ENCODE results near the gene EXD2.

EXD2 gene

DNA sequence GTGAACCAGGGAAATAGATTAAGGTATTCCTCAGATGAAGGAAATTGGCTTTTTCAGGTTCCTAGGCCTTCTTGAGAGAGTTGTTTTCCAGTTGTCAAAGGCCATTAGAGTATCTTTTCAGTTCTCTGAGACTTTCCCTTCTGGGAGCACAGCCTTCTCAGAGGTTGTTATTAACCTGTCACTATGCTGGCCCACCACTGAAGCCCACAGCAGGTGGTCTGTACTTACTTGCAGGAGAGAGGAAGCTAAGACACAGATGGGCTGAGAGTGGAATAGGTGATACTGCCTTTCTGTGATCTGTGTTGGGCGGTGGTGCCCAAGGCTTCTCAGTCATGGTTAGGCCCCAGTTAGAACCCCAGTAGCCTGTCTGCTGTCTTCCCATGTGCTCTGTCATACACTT lies 45.8 kb downstream of the EXD2 start:
- H3K27me3 ChIP-seq (ENCODE audit: insufficient read depth, poor library complexity, severe bottlenecking) = no peaks in the 10 kb centered on the region
- H3K27ac ChIP-seq (replicated peaks) = no peak overlapping the region
- H3K4me3 ChIP-seq (replicated peaks; ENCODE audit: insufficient read depth, low read length) = no peak overlapping the region
- no peak for DNase-seq (ENCODE audit: low read depth in 1 of 2, low spot score in 1 of 2)
- no peak for TF ChIP-seq POLR2AphosphoS5 (IDR thresholded peaks at IDR 0.05; ENCODE audit: low read depth)
- TF ChIP-seq SPI1 (IDR thresholded peaks at IDR 0.05; ENCODE audit: borderline replicate concordance, low read depth) = no peak
- TF ChIP-seq, protein P1, sequence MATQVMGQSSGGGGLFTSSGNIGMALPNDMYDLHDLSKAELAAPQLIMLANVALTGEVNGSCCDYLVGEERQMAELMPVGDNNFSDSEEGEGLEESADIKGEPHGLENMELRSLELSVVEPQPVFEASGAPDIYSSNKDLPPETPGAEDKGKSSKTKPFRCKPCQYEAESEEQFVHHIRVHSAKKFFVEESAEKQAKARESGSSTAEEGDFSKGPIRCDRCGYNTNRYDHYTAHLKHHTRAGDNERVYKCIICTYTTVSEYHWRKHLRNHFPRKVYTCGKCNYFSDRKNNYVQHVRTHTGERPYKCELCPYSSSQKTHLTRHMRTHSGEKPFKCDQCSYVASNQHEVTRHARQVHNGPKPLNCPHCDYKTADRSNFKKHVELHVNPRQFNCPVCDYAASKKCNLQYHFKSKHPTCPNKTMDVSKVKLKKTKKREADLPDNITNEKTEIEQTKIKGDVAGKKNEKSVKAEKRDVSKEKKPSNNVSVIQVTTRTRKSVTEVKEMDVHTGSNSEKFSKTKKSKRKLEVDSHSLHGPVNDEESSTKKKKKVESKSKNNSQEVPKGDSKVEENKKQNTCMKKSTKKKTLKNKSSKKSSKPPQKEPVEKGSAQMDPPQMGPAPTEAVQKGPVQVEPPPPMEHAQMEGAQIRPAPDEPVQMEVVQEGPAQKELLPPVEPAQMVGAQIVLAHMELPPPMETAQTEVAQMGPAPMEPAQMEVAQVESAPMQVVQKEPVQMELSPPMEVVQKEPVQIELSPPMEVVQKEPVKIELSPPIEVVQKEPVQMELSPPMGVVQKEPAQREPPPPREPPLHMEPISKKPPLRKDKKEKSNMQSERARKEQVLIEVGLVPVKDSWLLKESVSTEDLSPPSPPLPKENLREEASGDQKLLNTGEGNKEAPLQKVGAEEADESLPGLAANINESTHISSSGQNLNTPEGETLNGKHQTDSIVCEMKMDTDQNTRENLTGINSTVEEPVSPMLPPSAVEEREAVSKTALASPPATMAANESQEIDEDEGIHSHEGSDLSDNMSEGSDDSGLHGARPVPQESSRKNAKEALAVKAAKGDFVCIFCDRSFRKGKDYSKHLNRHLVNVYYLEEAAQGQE (IDR thresholded peaks at IDR 0.05; ENCODE audit: insufficient replicate concordance, low read depth) = no peak
- no peak for TF ChIP-seq GABPA (IDR thresholded peaks at IDR 0.05; ENCODE audit: low read depth)
- TF ChIP-seq, protein P2, sequence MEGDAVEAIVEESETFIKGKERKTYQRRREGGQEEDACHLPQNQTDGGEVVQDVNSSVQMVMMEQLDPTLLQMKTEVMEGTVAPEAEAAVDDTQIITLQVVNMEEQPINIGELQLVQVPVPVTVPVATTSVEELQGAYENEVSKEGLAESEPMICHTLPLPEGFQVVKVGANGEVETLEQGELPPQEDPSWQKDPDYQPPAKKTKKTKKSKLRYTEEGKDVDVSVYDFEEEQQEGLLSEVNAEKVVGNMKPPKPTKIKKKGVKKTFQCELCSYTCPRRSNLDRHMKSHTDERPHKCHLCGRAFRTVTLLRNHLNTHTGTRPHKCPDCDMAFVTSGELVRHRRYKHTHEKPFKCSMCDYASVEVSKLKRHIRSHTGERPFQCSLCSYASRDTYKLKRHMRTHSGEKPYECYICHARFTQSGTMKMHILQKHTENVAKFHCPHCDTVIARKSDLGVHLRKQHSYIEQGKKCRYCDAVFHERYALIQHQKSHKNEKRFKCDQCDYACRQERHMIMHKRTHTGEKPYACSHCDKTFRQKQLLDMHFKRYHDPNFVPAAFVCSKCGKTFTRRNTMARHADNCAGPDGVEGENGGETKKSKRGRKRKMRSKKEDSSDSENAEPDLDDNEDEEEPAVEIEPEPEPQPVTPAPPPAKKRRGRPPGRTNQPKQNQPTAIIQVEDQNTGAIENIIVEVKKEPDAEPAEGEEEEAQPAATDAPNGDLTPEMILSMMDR (IDR thresholded peaks at IDR 0.05; ENCODE audit: insufficient read depth, low read length) = no peak

DNA sequence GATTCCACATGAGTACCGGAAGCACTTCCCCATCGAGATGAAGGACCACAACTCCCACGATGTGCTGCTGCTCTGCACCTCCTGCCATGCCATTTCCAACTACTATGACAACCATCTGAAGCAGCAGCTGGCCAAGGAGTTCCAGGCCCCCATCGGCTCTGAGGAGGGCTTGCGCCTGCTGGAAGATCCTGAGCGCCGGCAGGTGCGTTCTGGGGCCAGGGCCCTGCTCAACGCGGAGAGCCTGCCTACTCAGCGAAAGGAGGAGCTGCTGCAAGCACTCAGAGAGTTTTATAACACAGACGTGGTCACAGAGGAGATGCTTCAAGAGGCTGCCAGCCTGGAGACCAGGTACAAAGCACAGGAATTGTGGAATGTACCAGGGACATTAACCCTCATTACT lies 46.3 kb downstream of the EXD2 start:
- no peak for DNase-seq (ENCODE audit: low read depth in 1 of 2, low spot score in 1 of 2)
- no peaks in the 10 kb centered on the region for H3K27me3 ChIP-seq (ENCODE audit: insufficient read depth, poor library complexity, severe bottlenecking)
- H3K4me3 ChIP-seq (replicated peaks; ENCODE audit: insufficient read depth, low read length) = no peak overlapping the region
- no peak overlapping the region for H3K27ac ChIP-seq (replicated peaks)
- TF ChIP-seq, protein P1 (IDR thresholded peaks at IDR 0.05; ENCODE audit: insufficient replicate concordance, low read depth) = no peak
- TF ChIP-seq SPI1 (IDR thresholded peaks at IDR 0.05; ENCODE audit: borderline replicate concordance, low read depth) = no peak
- no peak for TF ChIP-seq POLR2AphosphoS5 (IDR thresholded peaks at IDR 0.05; ENCODE audit: low read depth)
- no peak for TF ChIP-seq GABPA (IDR thresholded peaks at IDR 0.05; ENCODE audit: low read depth)
- TF ChIP-seq, protein P2 (IDR thresholded peaks at IDR 0.05; ENCODE audit: insufficient read depth, low read length) = no peak

DNA sequence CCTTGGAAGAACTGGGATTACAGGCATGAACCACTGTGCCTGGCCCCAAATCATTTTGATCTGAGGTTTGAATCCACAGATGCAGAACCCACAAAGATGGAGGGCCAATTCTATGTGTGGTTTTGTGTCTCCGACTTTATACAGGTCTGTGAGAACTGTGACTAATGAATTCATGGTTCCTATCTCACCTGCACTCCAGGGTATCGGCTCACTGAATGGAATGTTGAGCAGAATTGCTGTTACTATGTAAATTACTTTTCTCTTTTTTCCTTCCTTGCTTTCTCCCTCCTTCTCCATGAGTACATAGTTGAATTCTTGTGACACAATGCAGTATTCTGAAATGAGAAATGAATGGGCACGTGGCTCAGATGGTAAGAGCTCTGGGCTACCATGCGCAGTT lies 47.6 kb downstream of the EXD2 start:
- no peak for DNase-seq (ENCODE audit: low read depth in 1 of 2, low spot score in 1 of 2)
- TF ChIP-seq SPI1 (IDR thresholded peaks at IDR 0.05; ENCODE audit: borderline replicate concordance, low read depth) (no peak), GABPA (IDR thresholded peaks at IDR 0.05; ENCODE audit: low read depth) (no peak), POLR2AphosphoS5 (IDR thresholded peaks at IDR 0.05; ENCODE audit: low read depth) (no peak)
- TF ChIP-seq, protein P2 (IDR thresholded peaks at IDR 0.05; ENCODE audit: insufficient read depth, low read length) = no peak
- TF ChIP-seq, protein P1 (IDR thresholded peaks at IDR 0.05; ENCODE audit: insufficient replicate concordance, low read depth) = no peak
- H3K4me3 ChIP-seq (replicated peaks; ENCODE audit: insufficient read depth, low read length) = no peak overlapping the region
- no peak overlapping the region for H3K27ac ChIP-seq (replicated peaks)
- H3K27me3 ChIP-seq (ENCODE audit: insufficient read depth, poor library complexity, severe bottlenecking) = no peaks in the 10 kb centered on the region
